HG03159 (cell line): ENCODE data around the gene MATN1.

Source experiments
- ATAC-seq: cut with Tn5 transposase; IDR thresholded peaks from one replicate; pipeline ENCODE4 v1.9.1; 2021; ENCODE audit warnings: mild to moderate bottlenecking, moderate library complexity; ENCODE audit not compliant: unreplicated experiment

MATN1 gene

GRCh38 chr1:30745834-30746208 lies 22.4 kb upstream of the MATN1 start:
- no peak for ATAC-seq

GRCh38 chr1:30745156-30745833 lies 21.9 kb upstream of the MATN1 start:
- ATAC-seq: no peak

- peak; percentile 39 for ATAC-seq
These were observed 20.8 kb upstream of the MATN1 start for GRCh38 chr1:30744060-30744756.

GRCh38 chr1:30743584-30744059 lies 20.2 kb upstream of the MATN1 start:
- peak; percentile 40 for ATAC-seq

GRCh38 chr1:30742963-30743559 lies 19.7 kb upstream of the MATN1 start:
- ATAC-seq: no peak

GRCh38 chr1:30742300-30742962 lies 19.0 kb upstream of the MATN1 start:
- no peak for ATAC-seq

- ATAC-seq: no peak
These were observed 18.0 kb upstream of the MATN1 start for GRCh38 chr1:30741239-30741894.

GRCh38 chr1:30740251-30741238 lies 17.2 kb upstream of the MATN1 start:
- ATAC-seq: no peak

- no peak for ATAC-seq
These were observed 16.2 kb upstream of the MATN1 start for GRCh38 chr1:30739601-30740000.

GRCh38 chr1:30738715-30739559 lies 15.6 kb upstream of the MATN1 start:
- ATAC-seq: no peak

- no peak for ATAC-seq
These were observed 14.8 kb upstream of the MATN1 start for GRCh38 chr1:30738040-30738714.

- ATAC-seq: no peak
These were observed 14.1 kb upstream of the MATN1 start for GRCh38 chr1:30737357-30738039.

- ATAC-seq: no peak
These were observed 12.5 kb upstream of the MATN1 start for GRCh38 chr1:30735668-30736498.

GRCh38 chr1:30735124-30735523 lies 11.7 kb upstream of the MATN1 start:
- ATAC-seq: no peak

GRCh38 chr1:30734580-30734979 lies 11.2 kb upstream of the MATN1 start:
- ATAC-seq: no peak

- no peak for ATAC-seq
These were observed 10.7 kb upstream of the MATN1 start for GRCh38 chr1:30734106-30734505.

GRCh38 chr1:30733493-30733892 lies 10.1 kb upstream of the MATN1 start:
- ATAC-seq: no peak
